ENCODE measurements around the gene GTF3C1.

The GTF3C1 gene

GRCh38 chr16:27429981-27430441 is 119.7 kb downstream of the GTF3C1 start:
- Histone ChIP-seq H3K79me2 (no peaks in the 10 kb centered on the region), H3K9ac (no peak overlapping the region), H3K27ac (no peak overlapping the region), H3K36me3 (ENCODE audit: control insufficient read depth, insufficient read depth, low read length) (no peaks in the 10 kb centered on the region), H3K4me2 (ENCODE audit: low read length) (no peak overlapping the region), H3K4me1 (no peaks in the 10 kb centered on the region), H2AFZ (no peak overlapping the region), H3K27me3 (ENCODE audit: control insufficient read depth, insufficient read depth, low read length) (no peaks in the 10 kb centered on the region), H3K9me3 (ENCODE audit: control insufficient read depth, low read length) (no peaks in the 10 kb centered on the region), H3K4me3 (ENCODE audit: low read depth, low read length) (no peak overlapping the region)
- TF ChIP-seq CTCF (IDR thresholded peaks at IDR 0.05) = no peak

- Histone ChIP-seq H3K27me3 (ENCODE audit: control insufficient read depth, insufficient read depth, low read length) (no peaks in the 10 kb centered on the region), H3K4me3 (ENCODE audit: low read depth, low read length) (no peak overlapping the region), H2AFZ (no peak overlapping the region), H3K4me2 (ENCODE audit: low read length) (no peak overlapping the region), H3K4me1 (no peaks in the 10 kb centered on the region), H3K9me3 (ENCODE audit: control insufficient read depth, low read length) (no peaks in the 10 kb centered on the region), H3K79me2 (no peaks in the 10 kb centered on the region), H3K27ac (no peak overlapping the region), H3K36me3 (ENCODE audit: control insufficient read depth, insufficient read depth, low read length) (no peaks in the 10 kb centered on the region), H3K9ac (no peak overlapping the region)
- TF ChIP-seq CTCF (IDR thresholded peaks at IDR 0.05) = no peak
Observed at GRCh38 chr16:27429330-27429871, 120.3 kb downstream of the GTF3C1 start.

DNA sequence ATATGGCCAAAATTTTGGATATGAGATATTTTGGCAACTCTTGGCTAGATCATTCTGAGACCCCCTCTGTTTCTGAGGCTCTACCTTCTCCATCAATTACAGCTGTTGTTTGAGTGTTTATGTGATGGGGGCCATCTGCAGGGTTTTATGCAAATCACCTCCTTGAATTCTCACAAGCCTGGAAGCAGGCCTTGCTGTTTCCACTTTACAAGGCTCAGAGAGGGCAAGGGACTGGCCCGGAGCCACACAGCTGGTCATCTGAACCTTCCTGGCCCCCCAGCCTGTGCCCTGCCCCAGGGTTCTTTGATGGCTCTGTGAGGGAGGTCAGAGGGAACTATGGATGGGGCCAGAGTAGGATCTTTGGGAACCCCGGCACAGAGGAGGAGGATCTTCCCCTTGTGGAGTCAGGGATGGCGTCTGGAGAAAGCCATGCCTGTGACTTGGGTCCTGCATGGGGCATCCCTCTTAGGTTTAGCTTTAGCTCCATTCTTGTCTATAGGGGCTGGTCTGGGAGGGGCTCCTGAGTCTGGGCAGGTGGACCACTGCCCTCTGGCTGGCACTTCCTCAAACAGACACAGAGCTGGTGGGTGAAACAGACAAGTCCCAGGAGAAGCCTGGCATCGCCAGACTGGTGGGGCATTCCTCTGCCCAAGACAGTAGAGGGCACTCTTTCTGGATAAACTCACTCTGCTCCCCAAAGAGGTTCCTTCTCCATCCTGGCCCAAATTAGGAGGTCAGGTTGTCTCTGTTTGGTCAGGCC is 121.5 kb downstream of the GTF3C1 start:
- H2AFZ ChIP-seq = no peak overlapping the region
- no peak overlapping the region for H3K27ac ChIP-seq
- H3K36me3 ChIP-seq (ENCODE audit: control insufficient read depth, insufficient read depth, low read length) = no peaks in the 10 kb centered on the region
- TF ChIP-seq CTCF (IDR thresholded peaks at IDR 0.05) = no peak
- no peaks in the 10 kb centered on the region for H3K9me3 ChIP-seq (ENCODE audit: control insufficient read depth, low read length)
- no peaks in the 10 kb centered on the region for H3K27me3 ChIP-seq (ENCODE audit: control insufficient read depth, insufficient read depth, low read length)
- no peak overlapping the region for H3K4me2 ChIP-seq (ENCODE audit: low read length)
- no peaks in the 10 kb centered on the region for H3K79me2 ChIP-seq
- no peak overlapping the region for H3K9ac ChIP-seq
- no peak overlapping the region for H3K4me3 ChIP-seq (ENCODE audit: low read depth, low read length)
- H3K4me1 ChIP-seq = no peaks in the 10 kb centered on the region

GRCh38 chr16:27427538-27427937 is 122.2 kb downstream of the GTF3C1 start:
- TF ChIP-seq CTCF (IDR thresholded peaks at IDR 0.05) = no peak
- Histone ChIP-seq H3K4me1 (no peaks in the 10 kb centered on the region), H3K4me3 (ENCODE audit: low read depth, low read length) (no peak overlapping the region), H2AFZ (no peak overlapping the region), H3K27me3 (ENCODE audit: control insufficient read depth, insufficient read depth, low read length) (no peaks in the 10 kb centered on the region), H3K4me2 (ENCODE audit: low read length) (no peak overlapping the region), H3K9ac (no peak overlapping the region), H3K9me3 (ENCODE audit: control insufficient read depth, low read length) (no peaks in the 10 kb centered on the region), H3K79me2 (no peaks in the 10 kb centered on the region), H3K36me3 (ENCODE audit: control insufficient read depth, insufficient read depth, low read length) (no peaks in the 10 kb centered on the region), H3K27ac (no peak overlapping the region)
